GM12801 (cell line): Measurements from ENCODE around the gene ARHGEF37.

Experiments
- TF ChIP-seq, protein P1 (sequence below): IDR thresholded peaks from one replicate; pipeline ENCODE4 v1.5.1; 2011; ENCODE audit warnings: control low read depth; ENCODE audit not compliant: insufficient read length; ENCODE audit errors: extremely low read depth

The ARHGEF37 gene, protein sequence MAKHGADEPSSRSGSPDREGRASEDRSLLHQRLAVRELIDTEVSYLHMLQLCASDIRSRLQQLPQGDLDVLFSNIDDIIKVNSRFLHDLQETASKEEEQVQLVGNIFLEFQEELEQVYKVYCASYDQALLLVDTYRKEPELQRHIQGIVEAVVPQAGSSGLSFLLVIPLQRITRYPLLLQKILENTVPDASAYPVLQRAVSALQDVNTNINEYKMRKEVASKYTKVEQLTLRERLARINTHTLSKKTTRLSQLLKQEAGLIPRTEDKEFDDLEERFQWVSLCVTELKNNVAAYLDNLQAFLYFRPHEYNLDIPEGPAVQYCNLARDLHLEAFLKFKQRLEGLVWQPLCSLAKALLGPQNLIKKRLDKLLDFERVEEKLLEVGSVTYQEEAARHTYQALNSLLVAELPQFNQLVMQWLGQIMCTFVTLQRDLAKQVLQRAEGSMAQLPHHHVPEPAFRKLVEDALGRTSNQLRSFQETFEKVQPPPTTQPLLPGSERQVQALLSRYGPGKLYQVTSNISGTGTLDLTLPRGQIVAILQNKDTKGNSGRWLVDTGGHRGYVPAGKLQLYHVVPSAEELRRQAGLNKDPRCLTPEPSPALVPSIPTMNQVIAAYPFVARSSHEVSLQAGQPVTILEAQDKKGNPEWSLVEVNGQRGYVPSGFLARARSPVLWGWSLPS

DNA sequence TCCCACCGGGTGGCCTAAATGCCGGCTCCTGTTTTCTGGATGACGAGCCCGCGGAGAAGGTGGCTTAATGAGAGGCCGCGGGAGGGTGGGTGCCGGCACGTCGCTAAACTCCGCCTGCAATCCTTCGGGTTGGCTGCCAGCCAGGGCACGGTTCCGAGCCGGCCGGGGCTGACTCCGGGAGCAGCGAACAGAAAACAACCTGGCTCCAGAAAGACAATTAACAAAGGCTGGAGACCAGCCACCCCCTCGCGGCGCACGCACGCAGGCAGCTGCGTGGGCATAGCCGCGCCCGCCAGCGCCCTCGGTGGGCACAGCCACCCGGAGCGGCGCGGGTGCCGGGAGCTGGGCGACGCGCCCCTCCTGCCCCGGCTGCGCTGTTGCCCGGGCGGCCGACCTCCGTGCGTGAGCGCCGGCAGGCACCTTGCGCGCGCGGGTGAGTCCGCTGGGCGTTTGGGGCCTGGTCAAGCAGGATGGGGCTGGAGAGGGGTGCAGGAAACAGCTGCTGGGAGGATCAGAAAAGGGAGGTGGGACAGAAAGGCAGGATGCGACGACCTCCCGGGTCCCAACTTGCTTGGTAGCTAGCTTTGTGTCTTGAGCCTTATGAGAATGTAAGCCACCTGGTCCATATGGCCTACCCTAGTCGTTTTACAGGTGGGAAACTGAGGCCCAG lies at the start of gene ARHGEF37:
ARHGEF37 (plus strand) TSS at position 307 of the 670 bp plus-strand sequence. CDS start 16,272 bp downstream, outside the sequence.
- TF ChIP-seq, protein P1, sequence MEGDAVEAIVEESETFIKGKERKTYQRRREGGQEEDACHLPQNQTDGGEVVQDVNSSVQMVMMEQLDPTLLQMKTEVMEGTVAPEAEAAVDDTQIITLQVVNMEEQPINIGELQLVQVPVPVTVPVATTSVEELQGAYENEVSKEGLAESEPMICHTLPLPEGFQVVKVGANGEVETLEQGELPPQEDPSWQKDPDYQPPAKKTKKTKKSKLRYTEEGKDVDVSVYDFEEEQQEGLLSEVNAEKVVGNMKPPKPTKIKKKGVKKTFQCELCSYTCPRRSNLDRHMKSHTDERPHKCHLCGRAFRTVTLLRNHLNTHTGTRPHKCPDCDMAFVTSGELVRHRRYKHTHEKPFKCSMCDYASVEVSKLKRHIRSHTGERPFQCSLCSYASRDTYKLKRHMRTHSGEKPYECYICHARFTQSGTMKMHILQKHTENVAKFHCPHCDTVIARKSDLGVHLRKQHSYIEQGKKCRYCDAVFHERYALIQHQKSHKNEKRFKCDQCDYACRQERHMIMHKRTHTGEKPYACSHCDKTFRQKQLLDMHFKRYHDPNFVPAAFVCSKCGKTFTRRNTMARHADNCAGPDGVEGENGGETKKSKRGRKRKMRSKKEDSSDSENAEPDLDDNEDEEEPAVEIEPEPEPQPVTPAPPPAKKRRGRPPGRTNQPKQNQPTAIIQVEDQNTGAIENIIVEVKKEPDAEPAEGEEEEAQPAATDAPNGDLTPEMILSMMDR: no peak

DNA sequence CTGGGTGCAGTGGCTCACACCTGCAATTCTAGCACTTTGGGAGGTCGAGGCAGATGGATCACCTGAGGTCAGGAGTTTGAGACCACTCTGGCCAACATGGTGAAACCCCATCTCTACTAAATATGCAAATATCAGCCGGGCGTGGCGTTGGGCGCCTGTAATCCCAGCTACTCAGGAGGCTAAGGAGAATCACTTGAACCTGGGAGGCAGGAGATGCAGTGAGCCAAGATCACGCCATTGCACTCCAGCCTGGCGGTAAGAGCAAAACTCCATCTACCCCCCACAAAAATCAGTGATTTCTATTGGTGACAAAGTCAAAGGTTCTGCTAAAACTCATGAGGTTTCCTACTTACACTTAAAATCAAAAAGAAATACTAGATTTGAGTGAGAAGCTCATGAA lies 48.9 kb upstream of the ARHGEF37 start:
- TF ChIP-seq, protein P1: no peak

DNA sequence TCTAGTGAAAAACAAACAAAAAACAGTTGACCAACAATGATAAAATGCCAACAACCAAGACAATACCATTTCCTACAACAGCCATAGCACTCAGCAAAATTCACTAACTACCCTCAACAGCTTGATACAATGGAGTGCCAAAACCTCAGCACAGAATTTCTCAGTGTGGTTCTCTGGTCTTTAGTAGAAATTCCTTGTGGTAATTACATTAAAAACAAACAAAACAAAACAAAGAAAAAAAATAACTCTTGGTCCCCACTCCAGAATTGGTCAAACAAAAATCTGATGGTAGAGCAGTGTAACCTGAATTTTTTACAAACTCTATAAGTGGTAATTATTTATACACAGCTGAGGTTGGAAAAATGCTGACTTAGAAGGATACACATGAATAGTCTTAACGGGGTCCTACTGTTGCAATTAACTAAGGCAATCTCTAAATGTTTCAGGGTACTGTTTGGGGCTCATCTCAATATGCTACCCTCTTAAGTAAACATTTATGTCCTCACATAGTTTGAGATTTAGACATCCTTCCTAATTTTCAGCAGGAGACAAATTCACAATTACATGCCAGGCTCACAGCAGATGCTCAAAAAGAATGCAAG lies 43.8 kb upstream of the ARHGEF37 start:
- TF ChIP-seq, protein P1: no peak

DNA sequence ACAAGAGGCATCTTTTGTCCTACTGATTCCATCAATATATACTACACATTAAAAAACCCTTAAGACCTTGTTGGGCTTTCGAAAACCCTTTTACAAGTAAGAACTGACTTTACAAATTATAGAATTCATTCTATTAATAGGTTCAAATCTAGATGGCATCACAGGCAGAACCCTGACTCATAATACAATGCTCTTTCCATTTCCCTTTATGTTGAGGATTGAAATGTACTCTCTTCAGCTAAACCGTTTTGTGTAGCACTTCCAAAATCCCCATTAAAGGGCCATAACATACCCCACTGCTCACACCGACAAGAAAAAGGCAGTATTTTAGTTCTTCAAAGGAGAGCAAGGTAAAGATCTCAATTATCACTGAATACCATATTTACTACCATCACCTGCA lies 41.2 kb upstream of the ARHGEF37 start:
- TF ChIP-seq, protein P1: no peak

DNA sequence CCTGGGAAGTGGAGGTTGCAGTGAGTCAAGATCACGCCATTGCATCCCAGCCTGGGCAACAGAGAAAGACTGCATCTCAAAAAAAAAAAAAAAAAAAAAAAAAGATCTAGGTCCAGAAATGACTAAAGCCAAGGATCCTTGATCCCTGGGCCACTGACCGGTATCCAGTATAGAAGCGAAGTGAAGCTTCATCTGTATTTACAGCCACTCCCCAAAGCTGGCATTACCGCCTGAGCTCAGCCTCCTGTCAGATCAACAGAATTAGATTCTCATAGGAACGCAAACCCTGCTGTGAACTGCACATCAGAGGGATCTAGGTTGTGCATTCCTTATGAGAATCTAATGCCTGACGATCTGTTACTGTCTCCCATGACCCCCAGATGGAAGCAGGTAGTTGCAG lies 39.4 kb upstream of the ARHGEF37 start:
- TF ChIP-seq, protein P1: no peak

DNA sequence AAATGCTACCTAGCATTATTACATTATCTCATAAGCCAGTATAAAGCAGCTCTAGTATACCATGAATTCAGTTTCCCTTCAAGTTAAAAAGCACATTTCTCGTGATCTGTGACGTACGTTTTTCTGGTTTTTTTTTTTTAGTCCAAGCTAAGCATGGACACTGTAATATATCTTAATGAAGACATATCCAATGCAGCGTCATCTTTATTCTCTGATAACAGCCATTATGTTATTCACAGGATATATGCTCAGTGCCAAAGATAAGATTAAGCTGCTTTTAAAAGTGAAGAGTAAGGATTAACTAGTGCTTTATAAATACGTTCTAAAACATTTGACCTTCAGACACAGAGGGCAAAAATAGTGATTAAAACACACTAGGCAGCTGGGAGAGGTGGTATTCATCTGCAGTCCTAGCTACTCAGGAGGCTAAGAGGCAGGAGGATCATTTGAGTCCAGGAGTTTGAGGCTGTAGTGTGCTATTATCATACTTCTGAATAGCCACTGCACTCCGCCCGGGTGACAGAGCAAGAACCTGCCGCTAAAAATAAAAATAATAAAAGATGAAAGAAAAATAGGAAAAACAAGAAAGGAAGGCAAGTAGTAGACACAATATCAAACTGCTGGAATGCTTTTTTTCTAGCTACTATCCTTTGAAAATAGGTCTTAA lies 37.8 kb upstream of the ARHGEF37 start:
- TF ChIP-seq, protein P1: no peak
